H9 (cell line): ENCODE data around the gene CELF4. TPM values are rescaled to one million over a fixed set of nuclear protein-coding genes. Genes with fewer than 3 reads are reported as not detected.

Experiments
- DNase-seq: peaks from one replicate; pipeline ENCODE4 v3.0.0-alpha.2; 2017
- H2AFZ ChIP-seq: one replicate; pipeline ENCODE4 v1.6.1; 2013; ENCODE audit warnings: mild to moderate bottlenecking, low read length, control low read depth, moderate library complexity
- H2AK5ac ChIP-seq: 2 replicates; pipeline ENCODE4 v1.6.1; 2013; ENCODE audit warnings: low read length, control low read depth, mixed read lengths; ENCODE audit not compliant: insufficient read length
- H2BK120ac ChIP-seq: one replicate; pipeline ENCODE4 v1.6.1; 2013; ENCODE audit warnings: low read depth, mild to moderate bottlenecking, low read length, control low read depth, inconsistent platforms; ENCODE audit not compliant: poor library complexity, severe bottlenecking
- H2BK12ac ChIP-seq: 2 replicates; pipeline ENCODE4 v1.6.1; 2013; ENCODE audit warnings: low read length, control low read depth, mixed read lengths, low read depth; ENCODE audit not compliant: insufficient read length
- H2BK15ac ChIP-seq: 2 replicates; pipeline ENCODE4 v1.6.1; 2013; ENCODE audit warnings: low read depth, low read length, control low read depth
- H2BK20ac ChIP-seq: one replicate; pipeline ENCODE4 v1.6.1; 2013; ENCODE audit warnings: low read depth, mild to moderate bottlenecking, low read length, control low read depth, inconsistent platforms; ENCODE audit not compliant: poor library complexity, severe bottlenecking
- H2BK5ac ChIP-seq: 2 replicates; pipeline ENCODE4 v1.6.1; 2013; ENCODE audit warnings: low read length, control low read depth, mixed read lengths; ENCODE audit not compliant: insufficient read length
- H3K14ac ChIP-seq: 2 replicates; pipeline ENCODE4 v1.6.1; 2013; ENCODE audit warnings: low read length, control low read depth; ENCODE audit not compliant: insufficient read depth
- H3K18ac ChIP-seq: 2 replicates; pipeline ENCODE4 v1.6.1; 2013; ENCODE audit warnings: low read depth, mild to moderate bottlenecking, mixed read lengths, low read length, control low read depth; ENCODE audit not compliant: insufficient read length
- H3K23ac ChIP-seq: 2 replicates; pipeline ENCODE4 v1.6.1; 2013; ENCODE audit warnings: low read length, control low read depth, mixed read lengths, low read depth; ENCODE audit not compliant: insufficient read length
- H3K23me2 ChIP-seq: 2 replicates; pipeline ENCODE4 v1.6.1; 2013; ENCODE audit warnings: low read depth, mild to moderate bottlenecking, mixed read lengths, low read length, control low read depth; ENCODE audit not compliant: insufficient read length, poor library complexity, severe bottlenecking
- H3K27ac ChIP-seq: 2 replicates; pipeline ENCODE4 v1.5.1; 2013; ENCODE audit warnings: low read length, control low read depth, mixed read lengths, low read depth; ENCODE audit not compliant: insufficient read length
- H3K27me3 ChIP-seq: 2 replicates; pipeline ENCODE4 v1.6.1; 2013; ENCODE audit warnings: low read length, control low read depth, inconsistent platforms; ENCODE audit not compliant: insufficient read depth
- H3K4ac ChIP-seq: 2 replicates; pipeline ENCODE4 v1.6.1; 2013; ENCODE audit warnings: low read depth, mild to moderate bottlenecking, control low read depth, inconsistent platforms, low read length, moderate library complexity
- H3K4me1 ChIP-seq: 2 replicates; pipeline ENCODE4 v1.6.1; 2013; ENCODE audit warnings: low read length, control low read depth, inconsistent platforms; ENCODE audit not compliant: insufficient read depth
- H3K4me2 ChIP-seq: 2 replicates; pipeline ENCODE4 v1.6.1; 2013; ENCODE audit warnings: low read length, control low read depth, mixed read lengths; ENCODE audit not compliant: insufficient read length, insufficient read depth
- H3K56ac ChIP-seq: 2 replicates; pipeline ENCODE4 v1.6.1; 2013; ENCODE audit warnings: low read depth, mild to moderate bottlenecking, mixed read lengths, low read length, control low read depth; ENCODE audit not compliant: insufficient read length
- H3K79me1 ChIP-seq: 2 replicates; pipeline ENCODE4 v1.6.1; 2013; ENCODE audit warnings: low read depth, mild to moderate bottlenecking, moderate library complexity, low read length, control low read depth, inconsistent platforms; ENCODE audit not compliant: insufficient read depth, poor library complexity, severe bottlenecking
- H3K79me2 ChIP-seq: 2 replicates; pipeline ENCODE4 v1.6.1; 2013; ENCODE audit warnings: low read length, control low read depth, inconsistent platforms; ENCODE audit not compliant: insufficient read depth
- H3K9ac ChIP-seq: 2 replicates; pipeline ENCODE4 v1.6.1; 2013; ENCODE audit warnings: low read length, control low read depth, mixed read lengths; ENCODE audit not compliant: insufficient read length; ENCODE audit errors: extremely low read depth
- H3K9me3 ChIP-seq: one replicate; pipeline ENCODE4 v1.6.1; 2013; ENCODE audit warnings: low read depth, low read length, inconsistent platforms; ENCODE audit not compliant: control insufficient read depth
- H3T11ph ChIP-seq: one replicate; pipeline ENCODE4 v1.6.1; 2013; ENCODE audit warnings: mild to moderate bottlenecking, low read length, control low read depth, inconsistent platforms
- H4K20me1 ChIP-seq: one replicate; pipeline ENCODE4 v1.6.1; 2013; ENCODE audit not compliant: control insufficient read depth, insufficient read length, insufficient read depth
- H4K5ac ChIP-seq: 2 replicates; pipeline ENCODE4 v1.6.1; 2013; ENCODE audit warnings: low read depth, mild to moderate bottlenecking, mixed read lengths, low read length, control low read depth; ENCODE audit not compliant: insufficient read length
- H4K8ac ChIP-seq: replicated peaks from 2 replicates; pipeline ENCODE4 v1.6.1; 2013; ENCODE audit warnings: low read length, control low read depth, mixed read lengths, low read depth; ENCODE audit not compliant: insufficient read length
- H4K91ac ChIP-seq: 2 replicates; pipeline ENCODE4 v1.6.1; 2013; ENCODE audit warnings: low read depth, mild to moderate bottlenecking, moderate library complexity, mixed read lengths, low read length, control low read depth; ENCODE audit not compliant: insufficient read length
- H3K27ac Mint-ChIP-seq, 3 experiments: 2 replicates in 2 of 3; 3 replicates in 1 of 3; pipeline ENCODE4 v1.8.0; 2020 to 2021; ENCODE audit warnings: mixed read lengths in 3 of 3, mild to moderate bottlenecking in 1 of 3, moderate library complexity in 1 of 3
- H3K27me3 Mint-ChIP-seq: 2 replicates; pipeline ENCODE4 v1.8.0; 2021; ENCODE audit warnings: low read depth, mild to moderate bottlenecking, moderate library complexity, mixed read lengths
- H3K36me3 Mint-ChIP-seq, 3 experiments: 2 replicates in 2 of 3; 3 replicates in 1 of 3; pipeline ENCODE4 v1.8.0; 2020 to 2021; ENCODE audit warnings: low read depth in 3 of 3, mixed read lengths in 3 of 3; ENCODE audit not compliant: insufficient read depth in 1 of 3
- H3K4me1 Mint-ChIP-seq, 2 experiments: 2 replicates each; pipeline ENCODE4 v1.8.0; 2020; ENCODE audit warnings: mixed read lengths in 2 of 2
- H3K4me3 Mint-ChIP-seq, 2 experiments: 2 replicates in 1 of 2; 3 replicates in 1 of 2; pipeline ENCODE4 v1.8.0; 2020 to 2021; ENCODE audit warnings: mild to moderate bottlenecking in 2 of 2, mixed read lengths in 2 of 2, moderate library complexity in 1 of 2
- H3K9me3 Mint-ChIP-seq, 2 experiments: 2 replicates in 1 of 2; 3 replicates in 1 of 2; pipeline ENCODE4 v1.8.0; 2020; ENCODE audit warnings: mild to moderate bottlenecking in 2 of 2, mixed read lengths in 2 of 2, moderate library complexity in 1 of 2
- WGBS: extraction: QIAGEN DNeasy Blood & Tissue Kit; methylation state at CpG from one replicate; pipeline ENCODE4 v1.1.7; 2013; ENCODE audit warnings: missing lambda C conversion rate, low lambda C conversion rate, mixed read lengths; ENCODE audit not compliant: insufficient read length; ENCODE audit errors: extremely low coverage; 5-methylcytosine and 5-hydroxymethylcytosine counted together
- total RNA-seq: library from RNA; stranded (reverse); gene quantifications from 2 replicates; pipeline ENCODE4 v1.2.1, GENCODE V29; 2021
- TF ChIP-seq, protein P1 (sequence below): fragments of 200-600 bp; sonication (generic); conservative IDR thresholded peaks from 3 replicates; pipeline ENCODE4 v1.8.0; 2021; ENCODE audit warnings: antibody characterized with exemption, mild to moderate bottlenecking

The CELF4 gene
- total RNA-seq, 1 experiment from 2014 or later: 1.1 TPM

DNA sequence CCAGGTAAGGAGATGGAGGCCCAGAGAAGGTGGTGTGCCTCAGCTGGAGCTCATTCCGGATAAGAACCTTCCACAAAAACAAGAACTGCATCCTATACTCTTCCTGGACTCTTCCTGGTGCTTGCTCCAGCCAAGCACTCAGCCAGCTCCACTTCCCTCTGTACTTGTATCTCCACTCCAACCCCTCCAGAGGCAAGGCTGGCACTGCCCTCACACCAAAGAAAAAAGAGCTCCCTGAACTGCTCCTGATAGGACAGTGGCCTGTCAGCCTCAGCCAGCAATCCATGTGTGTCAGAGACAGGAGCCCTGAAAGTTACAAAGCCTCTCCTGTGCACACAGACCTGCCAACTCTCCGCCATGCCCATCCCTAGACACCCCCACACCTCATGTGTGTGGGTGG, 248.1 kb downstream of the CELF4 start:
- Histone ChIP-seq H4K8ac (no peak overlapping the region), H3K9ac (no peak overlapping the region), H3K14ac (no peak overlapping the region; the same call in 1 of the 2 replicates), H3K18ac (no peak overlapping the region), H3K27ac (no peak overlapping the region), H3K4me2 (no peak overlapping the region), H4K20me1 (no peaks in the 10 kb centered on the region), H3K9me3 (no peaks in the 10 kb centered on the region), H3K23ac (no peak overlapping the region), H4K91ac (no peak overlapping the region), H2BK12ac (no peak overlapping the region), H2BK120ac (no peak overlapping the region), H3K79me2 (no peaks in the 10 kb centered on the region), H2AK5ac (no peak overlapping the region), H2AFZ (no peak overlapping the region), H3K56ac (no peak overlapping the region), H3K23me2 (no peaks in the 10 kb centered on the region), H3T11ph (no peak overlapping the region), H3K79me1 (no peaks in the 10 kb centered on the region), H2BK15ac (no peak overlapping the region), H3K4ac (no peak overlapping the region), H4K5ac (no peak overlapping the region), H2BK20ac (no peak overlapping the region), H3K4me1 (no peaks in the 10 kb centered on the region), H3K27me3 (no peaks in the 10 kb centered on the region), H2BK5ac (no peak overlapping the region)
- DNase-seq: no peak
- Mint-ChIP-seq H3K27ac (no peak overlapping the region), H3K9me3 (no peaks in the 10 kb centered on the region), H3K4me3 (no peak overlapping the region), H3K36me3 (no peaks in the 10 kb centered on the region), H3K4me1 (peaks cover 4 to 18% of the 10 kb centered on the region in 2 experiments), H3K27me3 (peaks cover 6% of the 10 kb centered on the region)
- no CpG with 5 or more reads among the region's 2 CpGs for whole genome bisulfite sequencing
- TF ChIP-seq, protein P1, sequence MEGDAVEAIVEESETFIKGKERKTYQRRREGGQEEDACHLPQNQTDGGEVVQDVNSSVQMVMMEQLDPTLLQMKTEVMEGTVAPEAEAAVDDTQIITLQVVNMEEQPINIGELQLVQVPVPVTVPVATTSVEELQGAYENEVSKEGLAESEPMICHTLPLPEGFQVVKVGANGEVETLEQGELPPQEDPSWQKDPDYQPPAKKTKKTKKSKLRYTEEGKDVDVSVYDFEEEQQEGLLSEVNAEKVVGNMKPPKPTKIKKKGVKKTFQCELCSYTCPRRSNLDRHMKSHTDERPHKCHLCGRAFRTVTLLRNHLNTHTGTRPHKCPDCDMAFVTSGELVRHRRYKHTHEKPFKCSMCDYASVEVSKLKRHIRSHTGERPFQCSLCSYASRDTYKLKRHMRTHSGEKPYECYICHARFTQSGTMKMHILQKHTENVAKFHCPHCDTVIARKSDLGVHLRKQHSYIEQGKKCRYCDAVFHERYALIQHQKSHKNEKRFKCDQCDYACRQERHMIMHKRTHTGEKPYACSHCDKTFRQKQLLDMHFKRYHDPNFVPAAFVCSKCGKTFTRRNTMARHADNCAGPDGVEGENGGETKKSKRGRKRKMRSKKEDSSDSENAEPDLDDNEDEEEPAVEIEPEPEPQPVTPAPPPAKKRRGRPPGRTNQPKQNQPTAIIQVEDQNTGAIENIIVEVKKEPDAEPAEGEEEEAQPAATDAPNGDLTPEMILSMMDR: no peak
